ENCODE data around the gene WFDC12. TPM values are rescaled to one million over a fixed set of nuclear protein-coding genes. Genes with fewer than 3 reads are reported as not detected.

Gene WFDC12
- total and polyA plus RNA-seq, 7 donors: 0.42 to 1.2 TPM; not detected in 5

DNA sequence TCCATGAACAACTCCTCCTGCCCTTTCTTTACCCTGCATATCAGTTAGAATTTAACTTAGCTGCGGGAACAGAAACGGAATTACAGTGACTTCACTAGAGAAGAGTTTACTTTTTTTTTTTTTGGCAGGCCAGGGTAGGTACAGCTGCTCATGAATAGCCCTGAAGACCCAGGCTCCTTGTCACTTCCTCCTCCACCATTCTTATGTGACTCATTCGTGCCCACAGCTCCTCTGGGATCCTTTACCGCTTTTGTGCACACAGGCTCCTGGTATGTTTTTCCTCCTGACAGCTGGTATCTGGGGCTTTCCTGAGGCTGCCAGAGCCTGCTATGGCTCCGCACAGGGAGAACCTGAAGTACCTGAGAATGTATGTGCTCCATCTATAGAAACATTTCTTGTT is 19.5 kb downstream of the WFDC12 start:
- Histone ChIP-seq H3K4me3 (no peak overlapping the region), H3K27ac (no peak overlapping the region), H3K4me1 (peaks cover 0 to 5% (median 3%) of the 10 kb centered on the region in 4 donors), H3K36me3 (no peaks in the 10 kb centered on the region), H3K27me3 (peaks cover under 1 to 18% (median 2%) of the 10 kb centered on the region in 3 donors), H3K9me3 (no peaks in the 10 kb centered on the region)
- WGBS, 2 donors: 40 to 51% methylated on average over 5 of the region's 5 CpGs
- no peak for DNase-seq
- intact Hi-C loops (cut with DNase I): no loop called here
- TF ChIP-seq POLR2A (IDR thresholded peaks at IDR 0.05) (no peak), EP300 (IDR thresholded peaks at IDR 0.05) (no peak), POLR2AphosphoS5 (IDR thresholded peaks at IDR 0.05) (no peak)
- TF ChIP-seq, protein P1, sequence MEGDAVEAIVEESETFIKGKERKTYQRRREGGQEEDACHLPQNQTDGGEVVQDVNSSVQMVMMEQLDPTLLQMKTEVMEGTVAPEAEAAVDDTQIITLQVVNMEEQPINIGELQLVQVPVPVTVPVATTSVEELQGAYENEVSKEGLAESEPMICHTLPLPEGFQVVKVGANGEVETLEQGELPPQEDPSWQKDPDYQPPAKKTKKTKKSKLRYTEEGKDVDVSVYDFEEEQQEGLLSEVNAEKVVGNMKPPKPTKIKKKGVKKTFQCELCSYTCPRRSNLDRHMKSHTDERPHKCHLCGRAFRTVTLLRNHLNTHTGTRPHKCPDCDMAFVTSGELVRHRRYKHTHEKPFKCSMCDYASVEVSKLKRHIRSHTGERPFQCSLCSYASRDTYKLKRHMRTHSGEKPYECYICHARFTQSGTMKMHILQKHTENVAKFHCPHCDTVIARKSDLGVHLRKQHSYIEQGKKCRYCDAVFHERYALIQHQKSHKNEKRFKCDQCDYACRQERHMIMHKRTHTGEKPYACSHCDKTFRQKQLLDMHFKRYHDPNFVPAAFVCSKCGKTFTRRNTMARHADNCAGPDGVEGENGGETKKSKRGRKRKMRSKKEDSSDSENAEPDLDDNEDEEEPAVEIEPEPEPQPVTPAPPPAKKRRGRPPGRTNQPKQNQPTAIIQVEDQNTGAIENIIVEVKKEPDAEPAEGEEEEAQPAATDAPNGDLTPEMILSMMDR (IDR thresholded peaks at IDR 0.05): no peak

GRCh38 chr20:45103072-45103471 is 21.2 kb downstream of the WFDC12 start:
- Histone ChIP-seq H3K27me3 (peaks cover 6 to 35% (median 9%) of the 10 kb centered on the region in 3 donors), H3K4me3 (no peak overlapping the region), H3K27ac (no peak overlapping the region), H3K36me3 (no peaks in the 10 kb centered on the region), H3K4me1 (peaks cover 0 to 12% (median 7%) of the 10 kb centered on the region in 4 donors), H3K9me3 (no peaks in the 10 kb centered on the region)
- 72 to 86% methylated on average over 2 of the region's 2 CpGs for WGBS, 2 donors
- intact Hi-C loops (cut with DNase I): no loop called here
- DNase-seq: no peak
- TF ChIP-seq POLR2AphosphoS5 (IDR thresholded peaks at IDR 0.05) (no peak), POLR2A (IDR thresholded peaks at IDR 0.05) (no peak), EP300 (IDR thresholded peaks at IDR 0.05) (no peak)
- TF ChIP-seq, protein P1 (IDR thresholded peaks at IDR 0.05): no peak

GRCh38 chr20:45101333-45101850 is 22.9 kb downstream of the WFDC12 start:
- no peaks in the 10 kb centered on the region for H3K36me3 ChIP-seq
- 75 to 85% methylated on average over 6 of the region's 6 CpGs for WGBS, 2 donors
- H3K27ac ChIP-seq: no peak overlapping the region
- intact Hi-C loops (cut with DNase I): no loop called here
- H3K4me1 ChIP-seq: peaks cover 0 to 19% (median 12%) of the 10 kb centered on the region in 4 donors
- no peak for DNase-seq
- peaks cover 18 to 52% (median 24%) of the 10 kb centered on the region in 3 donors for H3K27me3 ChIP-seq
- H3K4me3 ChIP-seq: no peak overlapping the region
- TF ChIP-seq, protein P1 (IDR thresholded peaks at IDR 0.05): no peak
- no peak for TF ChIP-seq POLR2AphosphoS5 (IDR thresholded peaks at IDR 0.05)
- TF ChIP-seq EP300 (IDR thresholded peaks at IDR 0.05): no peak
- TF ChIP-seq POLR2A (IDR thresholded peaks at IDR 0.05): no peak
- no peaks in the 10 kb centered on the region for H3K9me3 ChIP-seq

DNA sequence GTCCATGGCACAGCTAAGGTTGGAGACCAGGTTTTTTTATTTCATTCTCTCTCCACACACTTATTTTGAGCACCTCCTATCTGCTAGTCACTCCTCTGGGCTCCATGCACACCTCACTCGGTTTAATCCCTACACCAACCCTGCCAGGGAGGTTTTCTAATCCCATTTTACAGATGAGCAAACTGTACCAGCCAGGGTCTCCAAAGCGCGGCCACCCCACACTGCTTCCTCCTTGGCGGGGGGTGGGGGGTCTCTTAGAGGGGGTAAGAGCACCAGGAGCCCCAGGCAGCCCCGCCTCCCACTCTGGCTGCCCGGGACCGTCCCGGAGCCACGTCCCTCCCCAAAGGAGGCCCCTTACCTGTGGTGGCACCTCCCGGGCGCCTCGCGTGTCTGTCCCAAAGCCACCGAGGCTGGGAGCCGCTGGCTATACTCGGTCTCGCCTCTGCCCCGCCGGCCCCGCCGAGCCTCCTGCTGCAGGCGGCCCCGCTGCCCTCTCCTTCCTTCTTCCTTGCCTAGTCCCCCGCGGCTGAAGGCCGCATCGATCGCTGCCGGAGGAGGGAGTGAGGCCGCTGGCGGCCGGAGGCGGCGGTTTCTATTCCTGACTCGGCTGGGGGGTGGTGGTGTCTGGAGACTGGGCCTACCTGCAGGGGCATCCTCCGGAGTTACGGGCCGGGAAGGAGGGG is 23.6 kb downstream of the WFDC12 start, which contains the start of gene KCNS1:
Gene KCNS1, minus strand, starts transcription at position 565 of the 683 bp plus-strand sequence. CDS start 1,891 bp downstream, outside the sequence.
- Histone ChIP-seq H3K4me1 (peaks cover 0 to 19% (median 13%) of the 10 kb centered on the region in 4 donors), H3K27ac (no peak within 1 kb of the TSS), H3K27me3 (peaks cover 18 to 58% (median 29%) of the 10 kb centered on the region in 3 donors), H3K36me3 (no peaks in the 10 kb centered on the region), H3K9me3 (no peaks in the 10 kb centered on the region), H3K4me3 (no peak within 1 kb of the TSS)
- 9 to 19% methylated on average over 38 of the region's 38 CpGs for WGBS, 2 donors
- intact Hi-C loops (cut with DNase I): no loop called here
- no peak for DNase-seq
- TF ChIP-seq POLR2AphosphoS5 (IDR thresholded peaks at IDR 0.05) (no peak), POLR2A (IDR thresholded peaks at IDR 0.05) (no peak), EP300 (IDR thresholded peaks at IDR 0.05) (no peak)
- TF ChIP-seq, protein P1 (IDR thresholded peaks at IDR 0.05): no peak
